Raji (cell line): ENCODE data around the gene TRIM49C.
"Not testable (repeated sequence)": the region's sequence is repeated elsewhere in the genome, so short reads cannot be mapped to it uniquely, and the experiment has no call there.

Source experiments
- POLR2A ChIP-seq: IDR thresholded peaks from 2 replicates; pipeline ENCODE4 v1.6.1; 2011; ENCODE audit warnings: low read depth, low read length, control low read depth; ENCODE audit not compliant: insufficient read depth

The TRIM49C gene

GRCh38 chr11:90030806-90031205 lies at the start of gene TRIM49C:
Gene TRIM49C (plus strand): TSS chr11:90031106. CDS start chr11:90035212, 4,106 bp downstream.
- not testable (repeated sequence) for TF ChIP-seq POLR2A

GRCh38 chr11:90085650-90086049 lies 54.7 kb downstream of the TRIM49C start, which contains the start of gene UBTFL1:
Gene UBTFL1 (plus strand): TSS chr11:90085950. CDS start chr11:90085950, 0 bp downstream.
- TF ChIP-seq POLR2A, result not testable (repeated sequence)
